ENCODE results near the gene RPP40.

RPP40 gene

DNA sequence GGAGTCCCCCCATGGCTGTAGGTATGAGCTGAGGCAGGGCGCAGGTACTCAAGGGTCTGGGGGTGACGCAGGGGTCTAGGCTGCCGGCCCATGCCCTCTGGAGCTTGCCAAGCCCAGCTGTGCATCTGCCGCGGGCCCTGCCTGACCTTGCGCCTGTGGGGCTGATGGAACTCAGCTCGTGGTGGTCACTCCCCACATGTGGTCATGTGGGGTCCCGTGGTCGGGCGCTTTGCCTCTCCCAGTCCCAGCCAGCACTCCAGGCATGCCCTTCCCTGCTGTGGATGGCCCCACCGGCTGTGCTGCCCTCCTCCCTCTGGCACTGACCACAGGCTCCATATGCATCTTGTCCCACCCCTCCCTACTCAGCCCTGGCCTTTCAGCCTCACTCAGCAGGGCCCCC lies 57.3 kb downstream of the RPP40 start:
- DNase-seq (ENCODE audit: insufficient read length, low spot score) (no peak), FAIRE-seq (no peak)

All from HTR-8/SVneo (cell line).